SHP77 treated with DMSO at 0.1 percent for 48 hours (cell line): ENCODE measurements around the gene TRIM41.
"Not testable (repeated sequence)": the region's sequence is repeated elsewhere in the genome, so short reads cannot be mapped to it uniquely, and the experiment has no call there.

Source experiments
- DNase-seq: peaks from one replicate; lab custom pipeline; 2025; lab: John Stamatoyannopoulos, UW

TRIM41 gene

DNA sequence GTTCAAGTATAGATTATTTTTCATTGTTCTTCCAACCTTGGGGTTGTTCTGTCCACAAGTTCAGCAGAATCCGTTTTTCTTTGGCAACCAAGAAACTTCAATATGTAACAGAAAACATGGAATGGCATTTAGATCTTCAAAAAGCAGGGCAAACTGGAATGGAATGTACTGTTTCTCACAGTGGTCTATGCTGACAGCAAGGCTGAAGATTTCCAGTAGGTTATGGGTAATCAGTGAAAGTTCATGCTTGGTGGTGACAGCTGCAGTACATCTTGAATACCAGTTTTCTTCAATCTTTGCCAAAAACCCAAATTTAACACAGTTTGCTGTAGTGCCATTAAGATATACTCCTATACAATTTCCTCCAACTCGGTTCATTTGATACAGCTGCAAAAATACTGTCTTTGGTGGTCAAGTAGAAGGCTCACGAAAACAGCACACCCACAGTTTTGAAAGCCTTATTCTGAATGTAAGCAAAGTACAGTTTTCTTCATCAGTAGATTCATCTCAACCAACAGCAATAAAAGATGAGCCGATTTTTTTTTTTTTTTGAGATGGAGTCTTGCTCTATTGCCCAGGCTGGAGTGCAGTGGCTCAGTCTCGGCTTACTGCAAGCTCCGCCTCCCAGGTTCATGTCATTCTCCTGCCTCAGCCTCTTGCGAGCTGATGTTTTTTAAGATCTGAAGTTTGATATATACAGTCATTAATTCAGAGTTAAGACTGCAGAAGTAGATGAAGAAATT lies 32.9 kb downstream of the TRIM41 start:
- DNase-seq, result no peak

DNA sequence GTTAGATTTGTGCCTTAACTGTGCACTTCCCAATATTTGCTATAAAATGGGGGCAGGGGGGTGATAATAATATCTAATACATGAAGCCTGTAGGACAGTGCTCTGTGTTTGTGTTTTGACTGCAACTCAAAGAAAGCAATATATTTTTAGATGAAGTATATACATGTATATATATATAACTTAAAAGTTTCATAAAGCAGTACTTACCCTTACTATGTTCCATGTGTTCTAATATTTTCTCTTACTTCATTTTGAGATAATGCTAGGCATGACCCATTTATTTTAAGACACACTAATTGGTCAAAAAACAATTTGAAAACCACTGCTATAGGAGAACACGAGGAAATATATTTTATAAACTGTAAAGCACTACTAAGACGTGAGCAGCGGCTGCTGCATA lies 35.5 kb downstream of the TRIM41 start:
- no peak for DNase-seq

DNA sequence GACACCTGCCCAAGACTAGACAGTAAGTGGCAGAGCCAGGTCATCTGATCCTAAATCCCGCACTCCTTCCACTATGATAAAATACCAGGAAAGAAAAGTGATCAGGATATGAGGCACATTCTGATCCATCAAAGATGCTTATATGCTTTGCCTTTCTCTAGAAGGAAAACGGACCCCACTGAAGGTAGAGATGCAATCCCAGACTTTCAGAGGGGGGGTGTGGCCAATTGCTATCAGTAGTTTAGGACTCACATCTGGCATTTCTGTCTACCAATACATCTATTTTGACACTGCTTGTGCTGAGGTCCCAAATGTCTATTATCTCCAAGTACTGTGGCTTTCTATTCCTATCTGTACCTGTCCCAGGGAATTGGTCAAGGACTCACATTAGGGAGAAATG lies 36.2 kb downstream of the TRIM41 start:
- no peak for DNase-seq

DNA sequence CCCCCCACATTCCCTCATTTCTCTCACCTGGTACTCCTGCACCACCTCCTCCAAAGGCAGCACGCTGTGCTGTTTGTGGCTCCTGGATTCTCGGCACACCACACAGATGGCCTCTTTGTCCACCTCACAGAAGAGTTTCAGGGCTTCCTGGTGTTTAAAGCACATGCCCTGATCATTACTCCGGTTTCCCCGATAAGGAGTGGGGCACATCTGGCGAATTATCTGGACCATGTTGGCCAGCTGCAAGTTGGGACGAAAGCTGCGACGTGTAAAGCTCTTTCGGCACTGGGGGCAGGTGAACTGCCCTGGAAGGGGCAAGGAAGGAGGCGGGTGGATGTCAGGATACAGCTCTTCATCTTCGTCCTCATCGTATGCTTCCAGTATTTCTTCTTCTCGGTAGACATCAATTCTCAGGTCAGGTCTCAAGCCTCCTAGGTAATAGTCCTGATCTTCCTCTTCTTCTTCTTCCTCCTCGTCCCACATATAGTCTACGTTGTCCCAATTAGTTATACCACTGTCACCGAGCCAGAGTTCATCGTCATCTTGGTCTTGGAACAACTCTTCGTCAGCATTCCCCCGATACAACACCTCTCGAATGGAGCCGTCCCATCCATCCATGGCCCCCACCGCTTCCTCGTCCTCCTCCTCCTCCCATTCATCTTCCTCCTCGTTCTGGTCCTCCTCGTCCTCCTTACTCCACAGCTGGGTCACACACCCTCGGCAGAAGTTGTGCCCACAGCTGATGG lies 37.1 kb downstream of the TRIM41 start:
- DNase-seq, result no peak

DNA sequence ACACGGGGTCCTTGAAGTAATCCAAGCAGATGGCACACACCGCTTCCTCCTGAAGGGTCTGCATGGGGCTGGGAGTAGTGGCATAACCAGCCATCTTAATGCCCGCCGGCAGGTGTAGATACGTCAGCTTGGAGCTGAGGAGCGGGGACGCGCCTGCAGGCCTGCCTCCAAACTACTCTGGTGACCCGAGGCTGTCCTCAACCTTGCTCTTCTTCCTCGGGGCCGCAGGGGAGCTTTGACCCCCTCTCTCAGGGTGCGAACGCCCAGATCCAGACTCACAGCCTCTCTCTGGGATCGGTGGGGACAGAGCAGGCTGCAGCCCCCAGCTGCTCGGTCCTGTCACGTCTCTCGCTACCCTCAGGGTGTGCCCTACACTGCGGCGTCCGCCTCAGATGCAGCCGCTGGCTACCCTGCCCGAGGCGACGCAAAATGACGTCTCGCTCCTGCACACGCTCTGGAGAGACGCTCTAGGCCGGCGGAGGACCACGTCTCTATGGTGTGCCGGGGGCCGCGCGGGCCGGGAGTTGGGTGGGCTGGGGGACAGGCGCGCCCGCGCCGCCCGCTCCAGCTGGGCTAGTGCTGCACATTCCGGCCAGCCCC lies 37.7 kb downstream of the TRIM41 start, which contains the start of gene TRIM52:
TRIM52 (minus strand) TSS at position 424 of the 600 bp plus-strand sequence; CDS start at position 94, 330 bp downstream.
- DNase-seq, result no peak

DNA sequence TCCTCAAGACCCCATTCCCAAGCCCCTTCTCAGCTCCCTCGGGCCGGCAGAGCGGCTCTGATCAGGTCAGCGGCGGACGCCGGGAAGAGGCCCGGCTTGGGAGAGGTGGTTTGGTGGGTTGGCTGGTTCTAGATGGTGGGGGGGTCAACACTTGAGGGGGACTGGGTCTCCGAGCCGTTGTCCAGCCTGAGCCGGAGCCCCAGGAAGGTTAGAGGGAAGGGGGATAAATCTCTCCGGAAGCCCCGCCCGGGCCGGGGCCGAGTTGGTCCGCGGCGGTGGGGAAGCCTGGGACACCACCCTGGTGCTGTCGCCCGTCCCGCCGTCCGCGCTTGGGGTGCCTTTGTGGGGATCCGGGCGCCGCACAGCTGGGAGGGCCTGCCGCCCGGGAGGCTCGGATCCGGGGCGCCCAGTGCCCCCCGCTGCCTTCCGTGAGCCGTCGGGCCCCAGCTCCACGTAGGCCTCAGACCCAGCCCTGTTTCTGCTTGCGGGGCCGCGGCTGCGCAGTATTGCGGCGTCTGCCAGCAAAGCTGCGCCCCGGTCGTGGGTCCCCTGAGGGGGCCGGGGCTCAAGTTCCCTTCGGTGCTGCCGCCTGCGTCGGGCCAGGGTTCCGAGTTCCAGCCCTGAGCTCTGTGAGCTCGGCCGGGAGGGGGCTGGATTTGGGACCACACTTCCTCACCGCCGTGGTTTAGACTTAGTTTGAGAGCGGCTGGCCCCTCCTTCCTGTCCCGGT lies 38.4 kb downstream of the TRIM41 start:
- no peak for DNase-seq

DNA sequence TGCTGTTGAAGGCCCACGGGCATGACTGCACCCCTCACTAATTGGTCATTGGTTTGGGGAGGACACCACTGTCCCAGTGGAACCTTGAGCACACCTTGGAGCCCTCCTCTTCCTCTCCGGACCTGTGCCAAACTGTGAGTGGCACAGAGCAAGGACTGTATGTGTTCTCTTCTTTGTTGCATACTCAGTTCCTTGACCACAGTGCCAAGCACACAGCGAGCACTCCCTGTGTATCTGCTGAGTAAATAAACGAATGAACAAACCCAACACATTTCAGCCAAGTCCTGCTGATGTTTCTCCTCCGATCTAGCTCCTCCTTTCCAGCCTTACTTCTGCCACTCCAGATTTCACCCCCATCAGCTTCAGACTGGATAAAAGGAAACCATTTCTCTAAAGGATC lies 40.6 kb downstream of the TRIM41 start:
- DNase-seq, result no peak

DNA sequence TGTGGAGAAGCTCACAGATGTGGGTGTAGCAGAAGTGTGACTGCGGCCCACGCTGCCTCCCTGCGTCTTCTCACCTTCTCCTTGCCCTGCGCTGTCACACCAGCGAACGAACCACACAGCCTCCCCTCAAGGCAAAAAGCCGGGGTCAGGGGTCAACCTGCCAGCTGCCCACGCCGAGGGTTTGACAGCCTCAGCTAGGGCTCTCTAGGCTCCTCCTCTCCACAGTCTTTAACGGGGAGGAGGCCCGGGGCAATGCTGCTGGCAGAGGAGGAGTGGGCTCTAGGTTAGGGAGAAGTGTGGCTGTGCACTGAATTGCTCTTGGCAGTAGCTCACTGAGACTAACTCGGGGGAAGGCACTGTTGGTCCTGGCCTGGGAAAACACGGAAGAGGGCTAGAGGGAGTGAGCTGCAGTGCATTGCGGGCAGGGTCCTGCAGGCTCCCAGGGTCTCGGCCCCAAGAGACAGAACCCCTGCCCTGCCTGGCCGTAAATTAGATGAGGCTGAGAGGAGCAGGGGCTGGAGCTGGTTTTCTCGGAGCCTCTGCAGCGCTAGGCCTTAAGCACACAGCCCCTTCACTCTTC lies 42.1 kb downstream of the TRIM41 start:
- no peak for DNase-seq

DNA sequence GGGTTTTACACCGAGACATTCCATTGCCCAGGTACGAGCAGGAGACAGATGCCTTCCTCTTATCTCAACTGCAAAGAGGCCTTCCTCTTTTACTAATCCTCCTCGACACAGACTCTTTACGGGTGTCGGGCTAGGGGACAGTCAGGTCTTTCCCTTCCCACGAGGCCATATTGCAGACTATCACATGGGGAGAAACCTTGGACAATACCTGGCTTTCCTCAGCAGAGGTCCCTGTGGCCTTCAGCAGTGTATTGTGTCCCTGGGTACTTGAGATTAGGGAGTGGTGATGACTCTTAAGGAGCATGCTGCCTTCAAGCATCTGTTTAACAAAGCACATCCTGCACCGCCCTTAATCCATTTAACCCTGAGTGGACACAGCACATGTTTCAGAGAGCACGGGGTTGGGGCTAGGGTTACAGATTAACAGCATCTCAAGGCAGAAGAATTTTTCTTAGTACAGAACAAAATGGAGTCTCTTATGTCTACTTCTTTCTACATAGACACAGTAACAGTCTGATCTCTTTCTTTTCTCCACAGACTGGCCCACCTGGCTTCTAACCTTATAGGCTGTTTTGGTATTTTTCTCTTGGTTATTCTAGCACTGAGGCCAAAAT lies 44.3 kb downstream of the TRIM41 start:
- DNase-seq, result not testable (repeated sequence)

DNA sequence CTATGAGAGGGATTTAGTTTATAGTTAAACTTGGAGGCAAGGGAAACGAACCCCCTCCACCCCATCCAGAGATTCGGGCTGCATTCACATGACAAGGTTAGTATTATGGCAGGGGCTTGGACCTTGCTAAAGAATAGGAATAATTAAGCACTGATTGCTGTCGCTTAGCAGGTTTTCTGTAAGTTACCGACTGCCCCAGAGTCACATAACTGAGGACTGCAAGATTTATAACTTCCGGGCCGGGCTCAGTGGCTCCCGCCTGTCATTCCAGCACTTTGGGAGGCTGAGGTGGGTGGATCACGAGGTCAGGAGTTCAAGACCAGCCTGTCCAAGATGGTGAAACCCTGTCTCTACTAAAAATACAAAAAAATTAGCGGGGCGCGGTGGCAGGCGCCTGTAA lies 44.8 kb downstream of the TRIM41 start:
- not testable (repeated sequence) for DNase-seq

DNA sequence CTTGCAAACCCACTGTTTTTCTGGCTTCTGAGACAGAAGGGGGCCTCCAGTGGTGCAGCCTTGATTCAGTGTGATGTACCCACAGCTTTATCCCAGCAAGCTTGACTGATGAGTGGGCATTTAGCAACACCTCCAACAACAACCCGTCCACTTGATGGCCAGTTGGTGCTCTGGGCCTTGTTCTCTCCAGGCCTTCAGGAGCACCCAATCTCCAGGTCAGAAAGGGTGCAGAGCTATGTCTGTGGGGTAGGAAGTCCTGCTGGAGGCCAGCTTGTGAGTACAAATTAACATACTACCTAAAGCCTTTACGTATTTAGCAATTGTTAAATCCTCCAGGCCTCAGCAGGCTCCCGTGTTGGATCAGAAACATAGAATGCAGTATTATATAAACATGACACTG lies 48.0 kb downstream of the TRIM41 start:
- DNase-seq, result no peak

DNA sequence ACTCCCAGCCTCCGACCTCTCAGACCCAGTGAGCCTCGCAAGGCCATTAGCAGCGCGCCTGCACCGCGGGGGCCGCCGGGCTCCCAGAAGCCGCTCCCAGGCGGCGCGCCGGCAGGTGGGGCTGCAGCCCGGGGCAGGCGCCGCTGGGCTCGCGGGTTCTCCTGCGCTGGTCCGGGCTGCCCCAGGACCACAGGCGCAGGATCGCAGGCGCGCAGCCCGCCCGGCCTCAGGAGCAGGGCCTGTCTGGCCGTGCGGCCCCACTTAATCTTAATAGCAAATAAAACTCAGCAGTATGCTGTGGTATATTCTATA lies 50.3 kb downstream of the TRIM41 start:
- DNase-seq, result not testable (repeated sequence)

DNA sequence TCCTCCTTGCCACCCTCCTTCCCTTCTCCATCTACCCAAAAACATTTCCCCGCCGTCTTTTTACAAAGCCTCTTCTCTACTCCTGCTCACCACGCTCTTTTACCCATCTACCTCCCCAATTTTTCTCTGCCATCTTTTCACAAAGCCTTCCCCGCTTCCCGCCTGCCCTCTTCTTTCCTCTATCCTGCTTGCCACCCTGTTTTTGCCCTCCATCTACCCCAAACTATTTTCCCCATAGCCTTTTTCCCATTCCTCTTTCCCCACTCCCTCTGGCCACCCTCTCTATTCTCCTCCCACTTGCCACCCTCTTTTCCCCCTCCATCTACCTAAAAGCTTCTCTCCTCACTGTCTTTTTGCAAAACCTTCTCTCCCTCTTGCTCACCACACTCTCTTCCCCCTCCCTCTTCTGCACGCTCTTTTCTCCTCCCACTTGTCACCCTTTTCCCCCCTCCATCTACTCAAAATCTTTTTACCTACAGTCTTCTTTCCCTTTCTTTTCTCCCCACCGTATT lies 57.2 kb downstream of the TRIM41 start:
- DNase-seq, result no peak

DNA sequence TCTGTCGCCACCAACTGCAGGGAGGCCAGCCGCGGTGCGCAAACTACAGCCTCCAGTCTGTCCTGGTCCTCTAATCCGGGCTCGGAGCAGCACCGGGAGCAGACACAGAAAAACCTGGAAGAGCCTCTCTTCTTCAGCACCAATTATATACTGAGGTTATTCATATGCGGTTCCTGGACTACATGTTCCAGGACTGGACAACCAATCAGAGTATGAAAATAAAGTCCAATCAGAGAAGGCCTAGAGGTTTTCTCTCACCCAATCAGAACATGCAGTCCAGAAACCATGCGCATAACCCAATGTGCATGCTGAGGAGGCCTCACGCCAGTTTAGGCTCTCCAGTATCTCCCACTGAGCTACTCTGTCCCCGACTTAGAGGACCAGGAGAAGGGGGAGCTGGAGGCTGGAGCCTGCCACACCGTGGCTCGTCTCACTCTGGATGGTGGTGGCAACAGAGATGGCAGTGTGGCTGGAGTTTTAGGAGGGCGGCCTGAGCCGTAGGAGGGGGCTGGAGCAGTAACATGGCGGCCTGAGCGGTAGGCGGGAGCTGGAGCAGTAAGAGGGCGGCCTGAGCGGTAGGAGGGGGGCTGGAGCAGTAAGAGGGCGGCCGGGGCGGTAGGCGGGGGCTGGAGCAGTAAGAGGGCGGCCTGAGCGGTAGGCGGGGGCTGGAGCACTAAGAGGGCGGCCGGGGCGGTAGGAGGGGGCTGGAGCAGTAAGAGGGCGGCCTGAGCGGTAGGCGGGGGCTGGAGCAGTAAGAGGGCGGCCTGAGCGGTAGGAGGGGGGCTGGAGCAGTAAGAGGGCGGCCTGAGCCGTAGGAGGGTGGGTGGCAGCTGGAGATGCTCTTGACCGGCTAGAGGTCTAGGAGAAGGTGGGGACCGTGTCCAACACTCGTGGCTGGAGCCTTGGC lies 58.2 kb downstream of the TRIM41 start:
- DNase-seq, result no peak

DNA sequence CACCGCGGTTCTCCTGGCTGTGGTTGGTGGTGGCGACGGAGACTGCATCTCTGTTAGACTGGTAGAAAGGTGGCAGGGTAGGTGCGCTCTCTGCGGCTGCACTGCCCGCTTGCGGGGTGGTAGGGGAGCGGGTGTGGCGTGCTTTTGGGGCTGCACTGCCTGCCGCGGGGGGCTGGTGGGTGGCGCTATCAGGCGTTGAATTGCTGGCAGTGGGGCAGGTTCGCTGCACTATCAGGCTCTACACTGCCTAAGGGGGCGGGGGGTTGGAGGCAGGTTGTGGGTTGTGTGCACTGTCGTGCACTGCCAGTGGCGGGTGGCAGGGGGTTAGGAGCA lies 58.9 kb downstream of the TRIM41 start:
- no peak for DNase-seq

DNA sequence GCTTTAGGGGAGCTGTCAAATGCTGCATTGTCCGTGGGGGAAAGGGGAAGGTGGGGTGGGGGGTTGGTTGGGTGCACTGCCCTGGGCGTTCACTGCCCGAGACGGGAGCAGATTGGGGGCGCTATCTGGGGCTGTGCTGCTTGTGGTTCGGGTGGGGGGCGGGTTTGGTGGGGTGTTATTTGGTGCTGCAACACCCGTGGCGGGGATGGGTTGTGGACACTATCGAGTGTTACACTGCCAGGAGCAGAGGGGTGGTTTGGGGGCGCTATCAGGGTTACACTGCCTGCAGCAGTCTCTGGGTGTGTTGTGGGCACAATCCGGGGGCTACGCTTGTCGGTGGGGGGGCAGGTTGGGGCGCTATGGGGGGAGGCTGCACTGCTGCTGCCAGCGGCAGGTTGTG lies 59.3 kb downstream of the TRIM41 start:
- DNase-seq, result not testable (repeated sequence)

DNA sequence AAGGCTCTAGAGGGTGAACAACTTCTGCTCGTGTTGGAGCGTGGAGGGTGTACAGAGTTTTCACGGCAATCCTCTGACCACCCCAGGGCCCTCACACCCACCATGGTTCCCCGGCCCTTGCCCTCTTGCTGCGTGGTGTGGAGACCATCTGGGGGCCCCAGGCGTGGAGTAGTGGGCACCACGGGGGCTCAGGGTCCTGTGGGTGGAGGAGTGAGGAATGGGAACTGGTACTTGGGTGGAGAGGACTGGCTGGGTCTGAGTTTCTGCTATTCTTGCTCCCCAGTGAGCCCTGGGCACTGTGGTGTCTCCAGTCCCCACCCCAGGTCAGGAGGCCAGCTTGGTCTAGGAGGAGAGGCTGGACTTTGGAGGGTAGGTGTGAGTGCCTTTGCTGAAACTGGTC lies 59.8 kb downstream of the TRIM41 start:
- no peak for DNase-seq

DNA sequence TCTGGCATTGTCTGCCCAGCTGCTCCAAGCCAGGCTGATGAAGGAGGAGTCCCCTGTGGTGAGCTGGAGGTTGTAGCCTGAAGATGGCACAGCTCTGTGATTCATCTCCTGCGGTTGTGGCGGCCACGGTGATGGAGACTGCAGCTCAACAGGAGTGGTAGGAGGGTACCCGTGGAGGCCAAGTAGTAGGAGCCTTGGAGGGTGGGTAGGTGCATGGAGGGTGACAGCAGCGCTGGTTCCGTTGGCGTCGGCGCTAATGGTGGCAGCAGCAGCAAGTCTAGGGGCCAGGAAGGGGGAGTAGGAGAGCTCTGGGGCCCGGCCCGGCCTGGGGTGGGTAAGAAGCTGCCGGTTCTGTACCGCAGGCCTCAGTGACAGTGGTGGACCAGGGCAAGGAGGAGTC lies 60.3 kb downstream of the TRIM41 start:
- no peak for DNase-seq

DNA sequence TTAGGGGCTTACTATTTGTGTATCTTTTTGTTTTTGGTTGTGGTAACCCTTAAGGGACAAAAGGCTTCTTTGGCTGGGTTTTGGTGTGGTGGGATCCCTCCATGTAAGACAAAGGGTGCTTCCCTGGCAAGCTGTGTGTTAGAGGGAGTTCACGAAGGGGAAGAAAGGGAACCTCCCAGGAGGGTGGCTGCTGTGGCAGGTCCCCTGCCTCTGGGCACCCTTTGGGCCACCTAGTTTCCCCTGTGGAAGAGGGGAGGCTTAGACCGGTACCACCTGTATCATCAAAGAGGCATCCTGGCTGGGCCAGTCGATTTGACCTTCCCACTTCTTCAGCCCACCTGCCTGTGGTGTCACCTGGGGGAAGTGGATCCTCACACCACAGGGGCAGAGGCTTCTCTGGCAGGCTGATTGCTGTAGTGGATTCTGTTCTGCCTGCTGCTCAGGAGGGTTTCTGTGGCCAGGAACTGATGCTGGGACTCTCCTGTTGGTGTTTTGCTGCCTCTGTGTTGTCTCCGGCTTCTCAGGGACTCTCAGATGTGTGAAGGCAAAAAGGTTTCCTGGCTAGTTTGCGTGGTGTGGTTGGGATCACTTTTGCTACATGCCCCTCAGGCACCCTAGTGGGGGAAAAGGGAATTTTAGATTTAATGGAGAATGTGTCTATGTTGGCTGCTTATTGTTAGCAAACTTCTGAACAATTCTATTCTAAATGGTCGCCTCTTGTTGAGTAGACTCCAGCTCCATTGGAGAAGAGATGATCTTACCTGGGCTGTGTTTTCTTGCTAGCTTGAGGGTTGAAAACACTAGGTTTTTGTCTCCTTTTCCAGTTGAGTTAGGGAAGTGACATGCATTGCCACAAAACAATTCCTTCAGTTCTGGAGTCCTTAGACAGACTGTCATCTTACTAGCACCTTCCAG lies 61.0 kb downstream of the TRIM41 start:
- DNase-seq, result not testable (repeated sequence)
